Cardiac muscle cell (in vitro differentiated cells and primary cell): ENCODE results near the gene ZEB2. TPM values are rescaled to one million over a fixed set of nuclear protein-coding genes. Genes with fewer than 3 reads are reported as not detected.

ENCODE experiments used
- DNase-seq, 2 donors: peaks; one replicate each; pipeline versions ENCODE4 v3.0.0 to v3.0.0-alpha.2; 2010 to 2017; ENCODE audit warnings: low read depth in 1 of 2, low spot score in 1 of 2
- H3K27ac ChIP-seq: fragments of 200-600 bp; sonication (generic); 2 replicates; pipeline ENCODE4 v1.5.1; 2016
- H3K27me3 ChIP-seq: fragments of 200-600 bp; sonication (generic); 2 replicates; pipeline ENCODE4 v1.6.0; 2016; ENCODE audit warnings: control low read depth
- H3K36me3 ChIP-seq: fragments of 200-600 bp; sonication (generic); 2 replicates; pipeline ENCODE4 v1.5.1; 2016; ENCODE audit warnings: control low read depth
- H3K4me1 ChIP-seq: fragments of 200-600 bp; sonication (generic); 2 replicates; pipeline ENCODE4 v1.8.1; 2017; ENCODE audit warnings: low read depth, mild to moderate bottlenecking, mixed run types
- H3K4me3 ChIP-seq: fragments of 200-600 bp; sonication (generic); 2 replicates; pipeline ENCODE4 v1.5.1; 2016; ENCODE audit warnings: mild to moderate bottlenecking
- H3K9me3 ChIP-seq: fragments of 200-600 bp; sonication (generic); 2 replicates; pipeline ENCODE4 v1.5.1; 2017; ENCODE audit warnings: low read depth, mild to moderate bottlenecking, control low read depth
- polyA plus RNA-seq: library from polyadenylated mRNA; unstranded; fragments of >200 nt; fragmentation: Nextera tagmentation; extraction: Ambion mirVana; gene quantifications from 2 replicates; pipeline ENCODE4 v1.2.1, GENCODE V29; 2016
- total RNA-seq: library from RNA; depleted of rRNA; stranded (reverse); fragments of >200 nt; gene quantifications from 2 replicates; pipeline ENCODE4 v1.2.3, GENCODE V29; 2016
- TF ChIP-seq, protein P1 (sequence below): IDR thresholded peaks from 2 replicates; pipeline ENCODE4 v1.5.1; 2012; ENCODE audit warnings: low read depth, mild to moderate bottlenecking, low read length

Gene ZEB2
- total and polyA plus RNA-seq, 2 experiments from 2014 or later, result 16.8 to 41.2 TPM

GRCh38 chr2:144490017-144490416 is 29.9 kb downstream of the ZEB2 start:
- H3K9me3 ChIP-seq, result no peaks in the 10 kb centered on the region
- no peaks in the 10 kb centered on the region for H3K36me3 ChIP-seq
- H3K4me3 ChIP-seq, result no peak overlapping the region
- TF ChIP-seq, protein P1, sequence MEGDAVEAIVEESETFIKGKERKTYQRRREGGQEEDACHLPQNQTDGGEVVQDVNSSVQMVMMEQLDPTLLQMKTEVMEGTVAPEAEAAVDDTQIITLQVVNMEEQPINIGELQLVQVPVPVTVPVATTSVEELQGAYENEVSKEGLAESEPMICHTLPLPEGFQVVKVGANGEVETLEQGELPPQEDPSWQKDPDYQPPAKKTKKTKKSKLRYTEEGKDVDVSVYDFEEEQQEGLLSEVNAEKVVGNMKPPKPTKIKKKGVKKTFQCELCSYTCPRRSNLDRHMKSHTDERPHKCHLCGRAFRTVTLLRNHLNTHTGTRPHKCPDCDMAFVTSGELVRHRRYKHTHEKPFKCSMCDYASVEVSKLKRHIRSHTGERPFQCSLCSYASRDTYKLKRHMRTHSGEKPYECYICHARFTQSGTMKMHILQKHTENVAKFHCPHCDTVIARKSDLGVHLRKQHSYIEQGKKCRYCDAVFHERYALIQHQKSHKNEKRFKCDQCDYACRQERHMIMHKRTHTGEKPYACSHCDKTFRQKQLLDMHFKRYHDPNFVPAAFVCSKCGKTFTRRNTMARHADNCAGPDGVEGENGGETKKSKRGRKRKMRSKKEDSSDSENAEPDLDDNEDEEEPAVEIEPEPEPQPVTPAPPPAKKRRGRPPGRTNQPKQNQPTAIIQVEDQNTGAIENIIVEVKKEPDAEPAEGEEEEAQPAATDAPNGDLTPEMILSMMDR, result no peak
- H3K27me3 ChIP-seq, result no peaks in the 10 kb centered on the region
- H3K4me1 ChIP-seq, result peaks cover 20% of the 10 kb centered on the region
- no peak for DNase-seq
- no peak overlapping the region for H3K27ac ChIP-seq

- no peak overlapping the region for H3K27ac ChIP-seq
Measured at GRCh38 chr2:144489315-144489916, 30.5 kb downstream of the ZEB2 start.

DNA sequence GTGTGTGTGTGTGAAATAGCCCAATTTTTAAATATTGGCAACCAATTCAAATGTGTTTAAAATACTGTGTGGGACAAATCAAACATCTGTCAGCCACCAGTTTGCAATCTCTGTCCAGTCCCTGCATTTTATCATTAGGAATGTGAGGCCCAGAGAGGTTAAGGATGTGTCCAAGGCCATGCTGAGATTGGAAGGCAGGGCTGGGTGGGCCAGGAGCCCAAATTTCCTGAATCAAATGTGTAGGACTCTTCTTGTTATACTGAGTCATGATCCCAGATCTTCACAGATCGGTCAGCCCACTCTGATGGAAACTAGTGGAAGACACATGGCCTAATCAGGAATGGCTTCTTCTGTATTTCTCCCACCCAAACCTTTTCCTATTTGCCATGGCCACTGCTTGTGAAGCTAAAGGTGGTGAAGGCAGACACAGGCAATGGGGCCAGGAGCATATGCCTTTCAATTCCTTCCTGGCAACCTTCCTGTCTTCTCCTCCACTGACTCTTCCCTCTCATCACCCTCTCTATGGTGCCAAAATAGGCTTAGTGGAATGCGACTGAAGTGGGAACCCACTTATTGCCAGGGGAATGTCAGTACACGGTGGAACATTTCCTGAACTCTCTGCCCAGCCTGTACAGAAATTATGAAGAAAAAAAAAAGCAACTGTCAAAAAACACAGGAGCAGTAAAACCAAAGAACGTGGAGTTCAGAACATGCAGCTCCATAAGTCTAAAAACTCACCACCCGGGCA is 35.5 kb downstream of the ZEB2 start:
- Histone ChIP-seq H3K9me3 (no peaks in the 10 kb centered on the region), H3K36me3 (no peaks in the 10 kb centered on the region), H3K27ac (no peak overlapping the region), H3K4me3 (no peak overlapping the region), H3K4me1 (peaks cover 37% of the 10 kb centered on the region), H3K27me3 (no peaks in the 10 kb centered on the region)
- TF ChIP-seq, protein P1, result no peak
- DNase-seq, result peak in 1 of 2 donors; percentile 34

More at GRCh38 chr2:144489315-144489916, 30.5 kb downstream of the ZEB2 start:
- Histone ChIP-seq H3K27me3 (no peaks in the 10 kb centered on the region), H3K9me3 (no peaks in the 10 kb centered on the region), H3K4me1 (peaks cover 22% of the 10 kb centered on the region), H3K36me3 (no peaks in the 10 kb centered on the region), H3K4me3 (no peak overlapping the region)
- TF ChIP-seq, protein P1, result no peak
- DNase-seq, result no peak

GRCh38 chr2:144481666-144482065 is 38.3 kb downstream of the ZEB2 start:
- Histone ChIP-seq H3K9me3 (no peaks in the 10 kb centered on the region), H3K27ac (no peak overlapping the region), H3K4me1 (peaks cover 37% of the 10 kb centered on the region), H3K36me3 (no peaks in the 10 kb centered on the region), H3K4me3 (no peak overlapping the region), H3K27me3 (no peaks in the 10 kb centered on the region)
- DNase-seq, result peak in 1 of 2 donors; percentile 35
- TF ChIP-seq, protein P1, result no peak

DNA sequence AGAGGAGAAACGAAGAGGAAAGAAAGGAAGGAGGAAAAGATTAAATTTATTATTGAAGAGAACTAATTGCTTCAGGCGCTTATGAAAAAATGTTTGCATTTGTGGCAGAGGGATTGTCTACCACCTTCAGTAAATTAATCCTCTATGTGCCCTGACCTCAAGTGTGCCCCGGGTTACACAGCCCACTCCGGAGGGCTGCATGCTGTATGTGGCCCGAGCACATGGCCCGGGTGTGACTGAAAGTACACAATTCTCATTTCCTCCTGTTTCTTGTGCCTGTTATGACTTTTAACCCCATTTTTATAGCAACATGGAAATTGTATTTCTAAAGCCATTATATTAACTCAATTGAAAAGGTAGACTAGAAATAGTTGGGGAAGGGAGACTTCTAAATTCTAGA is 38.8 kb downstream of the ZEB2 start:
- no peaks in the 10 kb centered on the region for H3K36me3 ChIP-seq
- no peak overlapping the region for H3K4me3 ChIP-seq
- no peaks in the 10 kb centered on the region for H3K27me3 ChIP-seq
- H3K27ac ChIP-seq, result no peak overlapping the region
- no peak for DNase-seq
- H3K4me1 ChIP-seq, result peaks cover 40% of the 10 kb centered on the region
- H3K9me3 ChIP-seq, result no peaks in the 10 kb centered on the region
- TF ChIP-seq, protein P1, result no peak
